ENCODE data around the gene TCEANC2. TPM values are rescaled to one million over a fixed set of nuclear protein-coding genes. Genes with fewer than 3 reads are reported as not detected.

The TCEANC2 gene
- total and polyA plus RNA-seq, 4 donors: 0.89 to 2.1 (median 1.7) TPM

GRCh38 chr1:54045496-54045895 is 7.9 kb upstream of the TCEANC2 start (continued):
- TF ChIP-seq ZBTB33 (IDR thresholded peaks at IDR 0.05) (no peak), RAD21 (IDR thresholded peaks at IDR 0.05) (no peak), MAX (IDR thresholded peaks at IDR 0.05) (no peak)

- Histone ChIP-seq H3K4me1 (ENCODE audit: control insufficient read depth in 4 of 4, insufficient read depth in 4 of 4, low read length in 3 of 4) (peaks cover 0 to 16% (median 13%) of the 10 kb centered on the region in 4 donors), H3K27ac (ENCODE audit: low read depth in 1 of 2, low read length in 2 of 2) (no peak overlapping the region)
- TF ChIP-seq ATF3 (IDR thresholded peaks at IDR 0.05) (no peak), SP1 (IDR thresholded peaks at IDR 0.05) (no peak), ZBTB33 (IDR thresholded peaks at IDR 0.05) (no peak), EGR1 (IDR thresholded peaks at IDR 0.05; ENCODE audit: low read depth in 2 of 2) (no peak), JUND (IDR thresholded peaks at IDR 0.05) (no peak), YY1 (IDR thresholded peaks at IDR 0.05) (no peak), REST (IDR thresholded peaks at IDR 0.05) (no peak), MAX (IDR thresholded peaks at IDR 0.05) (no peak), FOXA2 (IDR thresholded peaks at IDR 0.05) (no peak), NR2F2 (IDR thresholded peaks at IDR 0.05) (no peak), GABPA (IDR thresholded peaks at IDR 0.05 in 1 of 2, conservative IDR thresholded peaks at IDR 0.05 in 1 of 2) (no peak), HNF4G (IDR thresholded peaks at IDR 0.05) (no peak), HNF4A (conservative IDR thresholded peaks at IDR 0.05) (no peak), TAF1 (conservative IDR thresholded peaks at IDR 0.05) (no peak), RXRA (IDR thresholded peaks at IDR 0.05) (no peak), FOXA1 (IDR thresholded peaks at IDR 0.05) (no peak)
Measured at GRCh38 chr1:54046671-54047383, 6.6 kb upstream of the TCEANC2 start.

More at GRCh38 chr1:54046671-54047383, 6.6 kb upstream of the TCEANC2 start:
- Histone ChIP-seq H3K4me3 (ENCODE audit: low read depth in 1 of 3, low read length in 3 of 3) (no peak overlapping the region), H3K9ac (ENCODE audit: low read depth in 1 of 2, low read length in 2 of 2) (no peak overlapping the region), H3K9me3 (ENCODE audit: control insufficient read depth in 4 of 4, low read length in 3 of 4) (no peaks in the 10 kb centered on the region), H3K36me3 (ENCODE audit: control insufficient read depth in 4 of 4, insufficient read depth in 3 of 4, low read depth in 1 of 4, low read length in 3 of 4) (peaks cover 3 to 14% (median 12%) of the 10 kb centered on the region in 4 donors), H3K27me3 (ENCODE audit: control insufficient read depth in 4 of 4, insufficient read depth in 4 of 4, low read length in 3 of 4) (no peaks in the 10 kb centered on the region)
- 85% methylated on average over 7 of the region's 7 CpGs for WGBS
- no peak for DNase-seq (ENCODE audit: low spot score)
